Measurements from ENCODE around the gene STXBP5L.
"Not testable (repeated sequence)": the region's sequence is repeated elsewhere in the genome, so short reads cannot be mapped to it uniquely, and the experiment has no call there.

STXBP5L gene

DNA sequence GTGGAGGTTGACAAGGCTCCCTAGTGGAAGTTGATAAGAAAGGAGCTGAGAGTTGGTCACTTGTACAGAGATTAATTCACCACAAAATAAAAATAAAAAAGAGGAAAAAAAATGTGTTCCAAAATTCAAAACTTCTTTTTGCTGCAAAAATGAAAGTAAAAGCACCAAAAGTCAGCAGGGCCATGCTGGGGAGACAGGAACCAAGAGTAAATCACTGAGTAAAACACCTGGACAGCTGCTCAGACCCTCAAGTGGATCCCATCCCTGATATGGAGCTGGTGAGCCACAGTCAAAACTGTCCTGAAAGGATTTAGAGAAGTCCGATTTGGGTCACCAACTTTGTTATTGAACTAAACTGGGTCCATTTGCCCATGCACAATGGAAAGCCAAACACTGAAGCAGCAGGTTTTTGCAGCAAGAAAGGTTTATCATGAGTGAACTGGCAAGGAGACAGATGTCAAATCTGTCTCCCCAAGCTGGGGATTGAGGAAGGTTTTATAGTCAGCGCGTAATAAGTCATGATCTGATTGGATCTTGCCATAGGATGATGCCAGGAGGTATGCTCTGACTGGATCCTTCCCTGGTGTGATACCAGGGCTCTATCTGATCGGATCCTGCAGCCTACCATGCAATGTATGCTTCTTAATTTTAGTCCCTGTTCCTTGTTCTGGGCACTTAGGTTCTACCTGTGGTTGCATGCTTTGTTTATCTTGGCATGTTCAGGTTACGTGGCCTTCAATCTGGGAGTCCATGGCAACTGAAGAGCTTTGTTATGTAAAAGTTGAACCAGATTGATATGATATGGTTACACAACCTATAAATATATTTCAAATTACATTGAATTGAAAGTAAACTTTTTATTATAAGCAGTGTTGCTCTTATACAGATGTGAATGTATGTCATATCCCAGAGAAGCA lies 324.6 kb downstream of the STXBP5L start:
- DNase-seq, result no peak

- no peak for DNase-seq
These were observed 335.2 kb downstream of the STXBP5L start for GRCh38 chr3:121243208-121243607.

DNA sequence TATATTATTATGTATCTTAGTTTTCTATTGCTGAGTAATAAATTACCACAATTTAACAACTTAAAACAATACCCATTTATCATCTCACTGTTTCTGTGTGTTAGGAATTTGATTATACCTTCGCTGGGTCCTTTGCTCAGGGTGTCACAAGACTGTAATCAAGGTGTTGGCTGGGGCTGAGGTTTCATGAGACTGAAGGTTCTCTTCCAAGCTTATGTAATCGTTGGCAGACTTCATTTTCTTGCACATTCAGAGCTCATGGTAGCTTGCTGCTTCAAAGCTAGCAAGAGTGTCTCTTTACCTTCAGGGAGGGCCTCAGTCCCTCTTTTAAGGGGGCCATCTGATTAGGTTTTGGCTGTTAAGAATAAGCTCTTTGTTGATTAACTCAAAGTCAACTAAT lies 344.7 kb downstream of the STXBP5L start:
- DNase-seq, result no peak

DNA sequence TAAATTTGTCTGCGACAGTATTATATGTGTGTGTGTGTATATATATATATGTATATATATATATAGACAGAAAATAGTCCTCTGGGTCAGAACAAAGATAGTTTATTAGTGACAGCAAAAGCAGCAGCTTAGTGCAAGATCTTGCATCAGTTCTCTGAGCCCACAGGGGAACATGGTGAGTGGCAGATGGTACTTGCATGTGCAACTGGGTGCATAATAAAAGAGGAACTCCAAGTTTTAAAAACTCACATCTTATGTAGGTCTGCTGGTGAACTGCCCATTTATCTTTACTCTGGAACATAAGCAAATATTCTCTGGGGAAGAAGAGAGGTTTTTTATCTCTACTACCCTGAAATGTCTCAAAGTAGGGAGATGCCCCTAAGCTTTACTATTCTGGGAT lies 361.4 kb downstream of the STXBP5L start:
- DNase-seq, result no peak

- DNase-seq, result no peak
These were observed 366.4 kb downstream of the STXBP5L start for GRCh38 chr3:121274411-121274810.

DNA sequence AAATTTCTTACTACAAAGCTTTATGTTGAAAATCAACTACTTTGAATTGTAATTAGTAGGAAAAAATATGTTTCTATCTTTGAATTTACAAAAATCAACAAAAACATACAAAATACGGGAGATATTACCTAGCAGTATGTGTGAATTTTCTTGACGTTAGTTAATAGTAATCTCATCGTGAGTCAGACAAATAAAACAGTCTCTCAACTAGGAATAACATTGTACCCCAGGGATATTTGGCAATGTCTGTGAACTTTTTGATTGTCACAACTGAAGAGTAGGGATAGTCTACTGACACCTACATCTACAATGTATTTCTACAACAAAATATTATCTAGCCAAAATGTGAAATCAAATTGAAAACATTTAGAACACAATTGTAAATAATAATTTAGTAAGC lies 387.4 kb downstream of the STXBP5L start:
- DNase-seq, result no peak

DNA sequence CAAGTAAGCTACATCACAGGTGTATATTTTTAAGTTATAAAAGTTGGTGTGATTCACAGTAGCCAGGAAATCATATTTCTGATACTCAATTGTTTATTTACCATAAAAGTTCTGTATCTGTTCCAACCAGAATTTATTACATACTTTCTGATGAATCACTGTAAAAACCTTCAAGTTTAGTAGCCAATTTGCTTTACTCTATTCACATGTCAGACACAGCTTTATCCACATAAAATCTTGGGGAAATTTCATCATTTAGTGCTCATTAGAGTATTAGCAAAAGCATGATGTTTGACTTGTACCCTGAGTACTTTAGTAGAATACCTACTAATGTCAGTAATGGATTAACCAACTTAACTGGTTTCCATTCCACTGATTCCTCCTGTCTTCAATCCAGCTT lies 388.0 kb downstream of the STXBP5L start:
- no peak for DNase-seq

GRCh38 chr3:121324320-121324719 lies 416.3 kb downstream of the STXBP5L start:
- no peak for DNase-seq

GRCh38 chr3:121330118-121330517 lies 422.1 kb downstream of the STXBP5L start:
- no peak for DNase-seq

- no peak for DNase-seq
These were observed 422.6 kb downstream of the STXBP5L start for GRCh38 chr3:121330634-121331033.

DNA sequence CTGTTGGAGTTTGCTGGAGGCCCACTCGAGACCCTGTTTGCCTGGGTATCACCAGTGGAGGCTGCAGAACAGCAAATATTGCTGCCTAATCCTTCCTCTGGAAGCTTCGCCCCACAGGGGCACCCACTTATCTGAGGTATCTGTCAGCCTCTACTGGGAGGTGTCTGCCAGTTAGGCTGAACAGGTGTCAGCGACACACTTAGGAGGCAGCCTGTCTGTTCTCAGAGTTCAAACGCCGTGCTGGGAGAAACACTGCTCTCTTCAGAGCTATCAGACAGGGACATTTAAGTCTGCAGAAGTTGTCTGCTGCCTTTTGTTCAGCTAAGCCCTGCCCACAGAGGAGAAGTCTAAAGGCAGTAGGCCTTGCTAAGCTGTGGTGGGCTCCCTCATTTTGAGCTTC lies 448.0 kb downstream of the STXBP5L start:
- not testable (repeated sequence) for DNase-seq

- no peak for DNase-seq
These were observed 454.2 kb downstream of the STXBP5L start for GRCh38 chr3:121362035-121362734.

GRCh38 chr3:121388308-121388707 lies 480.3 kb downstream of the STXBP5L start:
- not testable (repeated sequence) for DNase-seq

- not testable (repeated sequence) for DNase-seq
These were observed 488.0 kb downstream of the STXBP5L start for GRCh38 chr3:121395967-121396366.

DNA sequence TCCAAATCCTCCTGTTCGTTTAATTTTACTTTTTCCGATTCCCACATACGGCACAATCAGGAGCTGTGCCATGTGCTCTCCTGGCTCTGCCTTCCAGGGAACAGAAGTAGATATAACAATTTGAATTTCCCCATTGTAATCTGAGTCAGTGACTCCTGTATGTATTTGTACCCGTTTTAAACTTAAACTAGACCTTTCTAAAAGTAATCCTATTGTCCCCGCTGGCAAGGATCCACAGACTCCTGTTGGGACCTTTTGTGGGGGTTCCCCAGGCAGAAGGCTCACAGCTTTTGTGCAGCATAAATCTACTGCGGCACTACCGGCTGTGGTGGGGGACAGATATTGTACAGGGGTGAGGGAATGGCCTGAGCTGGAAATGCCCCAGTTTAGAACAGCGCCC lies 490.0 kb downstream of the STXBP5L start:
- DNase-seq, result not testable (repeated sequence)

GRCh38 chr3:121399820-121400219 lies 491.8 kb downstream of the STXBP5L start:
- DNase-seq, result no peak

DNA sequence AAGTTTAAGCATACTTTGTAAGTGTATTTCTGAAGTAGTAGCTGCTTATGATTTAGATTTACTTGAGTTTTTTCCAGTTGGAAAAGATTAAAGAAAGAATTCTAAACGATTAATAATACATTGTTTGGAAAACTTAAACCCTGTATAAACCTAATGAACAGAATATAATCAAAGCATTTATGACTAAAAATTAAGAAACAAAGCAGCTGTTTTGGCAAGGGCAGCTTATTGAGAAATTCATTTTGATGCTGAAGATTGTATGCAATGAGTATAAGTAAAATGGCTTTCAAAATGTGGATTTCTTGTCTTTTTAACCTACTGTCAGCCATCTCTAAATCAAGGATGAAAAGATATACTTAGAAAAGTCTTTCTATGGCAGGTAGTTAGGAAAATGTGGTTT lies 497.6 kb downstream of the STXBP5L start:
- no peak for DNase-seq

DNA sequence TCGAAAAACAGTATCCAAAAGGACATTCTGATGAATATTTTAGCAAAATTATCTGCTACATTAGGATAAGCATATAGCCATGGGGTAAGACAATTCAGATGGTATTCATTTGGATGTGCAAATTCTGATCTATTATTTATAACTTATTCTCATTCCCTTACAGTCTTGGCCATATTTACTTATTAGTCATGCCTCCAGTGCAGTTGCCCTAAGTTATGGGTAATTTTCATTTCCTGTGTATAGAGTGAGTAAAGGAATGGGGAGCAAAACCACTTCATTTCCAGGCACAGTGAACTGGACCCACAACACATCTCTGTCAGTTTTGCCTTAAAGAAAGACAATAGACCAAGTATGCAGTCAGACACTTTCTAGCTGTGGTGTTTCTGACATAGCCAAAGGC lies 503.5 kb downstream of the STXBP5L start:
- DNase-seq, result no peak

DNA sequence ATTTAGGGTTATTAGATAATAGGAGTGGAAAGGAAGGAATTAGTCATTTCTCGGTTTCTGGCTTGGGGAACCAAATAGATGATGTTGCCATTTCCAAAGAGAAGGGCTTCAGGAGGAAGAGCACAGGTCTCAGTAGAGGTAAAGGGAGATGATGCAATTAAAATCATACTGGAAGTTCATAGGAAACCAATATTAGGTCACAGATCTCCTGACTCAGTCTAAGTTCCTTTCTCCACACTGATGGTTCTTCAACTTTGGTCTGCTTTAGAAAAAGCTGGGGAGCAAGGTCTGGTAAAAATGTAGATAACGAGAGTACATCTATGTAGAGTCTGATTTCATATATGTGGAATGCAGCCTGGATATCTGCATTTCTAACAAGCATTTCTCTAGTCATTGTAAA lies 506.9 kb downstream of the STXBP5L start:
- DNase-seq, result no peak

- DNase-seq, result no peak
These were observed 510.2 kb downstream of the STXBP5L start for GRCh38 chr3:121418182-121418581.

DNA sequence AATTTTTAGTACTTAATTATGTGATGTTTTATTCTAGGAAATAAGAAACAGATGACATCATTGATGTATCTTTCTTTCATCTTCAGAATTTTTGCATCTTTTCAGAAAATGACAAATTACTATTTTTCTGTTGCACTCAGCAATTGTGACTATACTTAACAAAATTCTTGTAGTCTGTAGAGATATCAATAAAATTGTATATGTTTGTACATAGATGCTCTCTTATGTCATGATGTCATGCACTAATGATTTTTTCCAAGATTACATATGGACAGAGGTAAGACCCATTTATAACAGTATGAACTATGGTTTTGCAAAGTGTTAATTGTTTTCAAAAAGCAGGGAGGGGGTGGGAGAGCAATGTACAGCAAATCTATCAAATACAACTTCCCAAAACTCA lies 516.5 kb downstream of the STXBP5L start:
- no peak for DNase-seq

DNA sequence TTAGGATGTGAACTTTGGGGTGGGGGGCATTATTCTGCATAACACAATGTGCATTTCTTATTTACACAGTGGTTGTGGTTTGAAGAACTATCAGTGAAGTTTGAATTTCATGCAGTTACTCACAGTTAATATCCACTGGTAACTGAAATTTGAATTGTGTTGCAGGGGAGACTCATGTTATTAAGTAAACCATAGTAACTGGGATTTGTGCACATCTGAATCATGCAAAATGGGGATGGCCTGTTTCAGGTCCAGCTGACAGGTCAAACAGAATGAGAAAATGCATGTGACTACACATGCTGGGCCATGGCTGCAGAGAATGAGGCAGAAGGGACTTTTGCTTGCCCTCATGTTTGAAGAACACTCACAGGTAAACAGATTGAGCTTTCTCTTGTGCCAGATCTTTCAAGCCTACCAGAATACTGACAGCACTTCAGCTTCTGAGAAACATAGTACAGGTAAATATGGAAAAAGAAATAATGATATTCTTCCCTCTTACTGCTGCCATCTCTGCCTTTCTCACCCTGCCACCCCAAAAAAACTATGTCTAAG lies 522.7 kb downstream of the STXBP5L start:
- DNase-seq, result no peak

DNA sequence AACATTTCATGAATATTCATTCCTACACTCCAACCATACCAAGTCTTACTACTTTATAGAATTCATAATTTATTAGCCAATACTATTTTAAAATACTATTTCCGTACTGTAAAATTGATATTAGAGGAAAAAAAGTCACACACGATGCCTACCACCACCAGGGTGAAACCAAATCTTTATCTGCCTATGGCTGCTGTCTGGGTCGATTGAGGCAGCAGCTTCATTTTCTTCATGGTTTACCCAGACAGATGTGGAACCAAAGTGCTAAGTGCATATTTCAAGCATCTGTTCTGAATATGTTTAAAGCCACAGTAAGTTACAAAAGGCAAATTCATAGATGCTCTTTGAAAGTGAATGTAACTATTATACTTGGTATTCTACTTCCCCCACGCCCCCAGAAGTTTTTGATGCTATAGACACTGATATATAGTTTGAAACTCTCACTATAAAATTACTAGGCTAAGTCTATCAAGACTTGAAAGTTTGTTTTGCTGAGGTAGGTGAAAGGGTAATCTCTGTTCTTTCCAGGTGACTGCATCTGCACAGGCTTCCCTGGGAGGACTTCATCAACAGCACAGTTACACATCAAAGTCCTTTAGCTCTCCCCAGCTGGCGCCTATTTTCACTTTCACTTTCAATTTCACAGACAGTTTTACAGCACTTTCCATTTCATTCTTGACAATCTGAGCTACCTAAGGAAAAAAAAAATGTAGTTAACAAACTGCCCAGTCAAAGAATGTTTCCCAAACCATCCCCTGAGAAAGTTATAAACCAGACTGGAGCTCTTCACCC lies 523.9 kb downstream of the STXBP5L start:
- DNase-seq, result no peak
